HEK293T (cell line): ENCODE data around the gene ATAD3A.
"Not testable (repeated sequence)": the region's sequence is repeated elsewhere in the genome, so short reads cannot be mapped to it uniquely, and the experiment has no call there.

Source experiments
- CTCF ChIA-PET: fragments of 350-600 bp; formaldehyde crosslinking; extraction: SDS; loops from one replicate; lab custom pipeline; 2021; ENCODE audit warnings: antibody characterized with exemption, inconsistent platforms; lab: Yijun Ruan, JAX
- POLR2A ChIA-PET: fragments of 350-600 bp; formaldehyde crosslinking; extraction: SDS; loops from one replicate; lab custom pipeline; 2020; ENCODE audit warnings: antibody characterized with exemption, inconsistent platforms; lab: Yijun Ruan, JAX
- DNase-seq: peaks from one replicate; pipeline ENCODE4 v3.0.0; 2012; ENCODE audit warnings: mixed read lengths; ENCODE audit errors: extremely low spot score
- ARNT ChIP-seq: fragments of 450-650 bp; IDR thresholded peaks from 2 replicates; pipeline ENCODE4 v1.6.1; 2017; ENCODE audit warnings: mild to moderate bottlenecking
- BHLHE40 ChIP-seq: fragments of 450-650 bp; IDR thresholded peaks from 2 replicates; pipeline ENCODE4 v1.6.1; 2016; ENCODE audit warnings: mild to moderate bottlenecking, moderate library complexity, borderline replicate concordance
- CTBP1 ChIP-seq: fragments of 450-650 bp; IDR thresholded peaks from 2 replicates; pipeline ENCODE4 v1.6.1; 2016; ENCODE audit warnings: borderline replicate concordance
- ELF4 ChIP-seq: fragments of 450-650 bp; IDR thresholded peaks from 2 replicates; pipeline ENCODE4 v1.6.1; 2017; ENCODE audit warnings: antibody characterized with exemption
- FOXA1 ChIP-seq: fragments of 450-650 bp; IDR thresholded peaks from 2 replicates; pipeline ENCODE4 v1.6.1; 2016; ENCODE audit warnings: mild to moderate bottlenecking
- FOXK2 ChIP-seq: fragments of 450-650 bp; IDR thresholded peaks from 2 replicates; pipeline ENCODE4 v1.6.1; 2016; ENCODE audit warnings: mild to moderate bottlenecking
- FOXM1 ChIP-seq: fragments of 450-650 bp; IDR thresholded peaks from 2 replicates; pipeline ENCODE4 v1.6.1; 2017; ENCODE audit warnings: mild to moderate bottlenecking, borderline replicate concordance
- HDGF ChIP-seq: fragments of 450-650 bp; IDR thresholded peaks from 2 replicates; pipeline ENCODE4 v1.6.1; 2017; ENCODE audit warnings: antibody characterized with exemption, borderline replicate concordance
- L3MBTL2 ChIP-seq: fragments of 450-650 bp; conservative IDR thresholded peaks from 2 replicates; pipeline ENCODE4 v1.6.1; 2016; ENCODE audit warnings: mild to moderate bottlenecking
- LEF1 ChIP-seq: fragments of 450-650 bp; IDR thresholded peaks from 2 replicates; pipeline ENCODE4 v1.6.1; 2017; ENCODE audit warnings: mild to moderate bottlenecking, borderline replicate concordance
- NFRKB ChIP-seq: fragments of 450-650 bp; IDR thresholded peaks from 2 replicates; pipeline ENCODE4 v1.6.1; 2016; ENCODE audit warnings: mild to moderate bottlenecking, moderate library complexity
- SP1 ChIP-seq: fragments of 450-650 bp; IDR thresholded peaks from 2 replicates; pipeline ENCODE4 v1.6.1; 2017
- SUZ12 ChIP-seq: fragments of 450-650 bp; IDR thresholded peaks from 2 replicates; pipeline ENCODE4 v1.6.1; 2016; ENCODE audit warnings: mild to moderate bottlenecking
- TARDBP ChIP-seq: fragments of 450-650 bp; IDR thresholded peaks from 2 replicates; pipeline ENCODE4 v1.6.1; 2016
- ZNF384 ChIP-seq: fragments of 450-650 bp; IDR thresholded peaks from 2 replicates; pipeline ENCODE4 v1.6.1; 2016
- TF ChIP-seq, protein P1 (sequence below): fragments of 450-650 bp; IDR thresholded peaks from 2 replicates; pipeline ENCODE4 v1.6.1; 2016

The ATAD3A gene

DNA sequence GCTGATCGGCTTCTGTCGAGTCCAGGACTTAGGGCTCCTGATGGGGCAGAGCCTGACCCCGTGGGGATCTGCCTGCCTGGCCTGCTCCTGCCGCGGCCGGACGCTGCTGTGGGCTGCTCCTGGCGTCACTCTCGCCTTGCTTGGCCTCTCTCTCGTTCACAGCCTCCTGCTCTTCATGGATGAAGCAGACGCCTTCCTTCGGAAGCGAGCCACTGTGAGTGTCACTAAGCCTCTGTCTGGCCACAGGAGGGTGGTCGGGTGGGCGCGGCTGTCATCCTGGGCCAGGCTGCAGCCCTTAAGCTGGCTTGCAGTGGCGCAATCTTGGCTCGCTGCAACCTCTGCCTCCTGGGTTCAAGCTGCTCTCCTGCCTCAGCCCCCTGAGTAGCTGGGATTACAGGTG is 24.3 kb upstream of the ATAD3A start:
- no peak for DNase-seq
- CTCF ChIA-PET = no interaction called here
- POLR2A ChIA-PET = no interaction called here
- TF ChIP-seq ZNF384 = no peak
- TF ChIP-seq FOXM1 = no peak
- TF ChIP-seq NFRKB = no peak
- TF ChIP-seq LEF1 = no peak

- POLR2A ChIA-PET = no interaction called here
- no peak for TF ChIP-seq FOXA1
- TF ChIP-seq, protein P1, sequence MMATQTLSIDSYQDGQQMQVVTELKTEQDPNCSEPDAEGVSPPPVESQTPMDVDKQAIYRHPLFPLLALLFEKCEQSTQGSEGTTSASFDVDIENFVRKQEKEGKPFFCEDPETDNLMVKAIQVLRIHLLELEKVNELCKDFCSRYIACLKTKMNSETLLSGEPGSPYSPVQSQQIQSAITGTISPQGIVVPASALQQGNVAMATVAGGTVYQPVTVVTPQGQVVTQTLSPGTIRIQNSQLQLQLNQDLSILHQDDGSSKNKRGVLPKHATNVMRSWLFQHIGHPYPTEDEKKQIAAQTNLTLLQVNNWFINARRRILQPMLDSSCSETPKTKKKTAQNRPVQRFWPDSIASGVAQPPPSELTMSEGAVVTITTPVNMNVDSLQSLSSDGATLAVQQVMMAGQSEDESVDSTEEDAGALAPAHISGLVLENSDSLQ = no peak
- no peak for TF ChIP-seq TARDBP
- no peak for TF ChIP-seq ZNF384
- TF ChIP-seq NFRKB = no peak
- TF ChIP-seq HDGF = no peak
- TF ChIP-seq LEF1 = no peak
- no peak for TF ChIP-seq ELF4
- CTCF ChIA-PET = no interaction called here
- no peak for DNase-seq
These were observed 22.7 kb upstream of the ATAD3A start for GRCh38 chr1:1489231-1489630.

- TF ChIP-seq FOXK2 = no peak
- TF ChIP-seq FOXM1 = no peak
- TF ChIP-seq LEF1 = no peak
- TF ChIP-seq FOXA1 = no peak
- TF ChIP-seq BHLHE40 = no peak
- no peak for TF ChIP-seq L3MBTL2
- TF ChIP-seq SUZ12 = no peak
- no peak for TF ChIP-seq NFRKB
- ChIA-PET POLR2A (no interaction called here), CTCF (no interaction called here)
- DNase-seq = no peak
These were observed 22.1 kb upstream of the ATAD3A start for GRCh38 chr1:1489861-1490260.

DNA sequence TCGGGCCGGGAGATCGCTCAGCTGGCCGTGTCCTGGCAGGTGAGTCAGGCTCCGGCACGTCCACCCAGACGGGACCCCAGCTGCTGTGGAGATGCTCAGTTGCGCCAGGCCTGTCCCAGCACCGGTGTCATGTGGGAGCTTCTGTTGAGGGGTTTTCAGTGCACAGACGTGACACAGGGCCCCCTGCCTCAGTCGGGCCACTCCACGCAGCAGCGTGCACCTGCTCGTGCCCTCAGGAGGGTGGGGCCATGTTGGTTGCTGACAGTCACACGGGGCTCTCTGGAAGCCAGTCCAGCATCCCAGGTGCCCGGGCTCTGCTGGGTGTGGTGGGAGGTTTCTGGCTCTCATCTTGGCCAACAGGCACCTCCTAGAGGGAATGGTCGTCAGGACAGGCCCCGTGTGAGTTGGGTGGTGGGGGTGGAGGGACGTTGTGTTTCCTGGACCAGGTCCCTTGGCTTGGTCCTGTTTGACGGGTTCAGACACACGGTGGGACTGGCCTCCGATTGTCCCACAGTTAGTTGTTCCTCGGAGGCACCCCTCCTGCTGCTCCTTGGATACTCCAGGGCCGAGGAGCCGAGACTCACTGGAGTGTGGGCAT is 21.2 kb upstream of the ATAD3A start:
- CTCF ChIA-PET = no interaction called here
- POLR2A ChIA-PET = no interaction called here
- TF ChIP-seq TARDBP = no peak
- no peak for TF ChIP-seq LEF1
- TF ChIP-seq SP1 = no peak
- TF ChIP-seq FOXK2 = no peak
- TF ChIP-seq CTBP1 = no peak
- no peak for TF ChIP-seq FOXA1
- TF ChIP-seq SUZ12 = no peak
- TF ChIP-seq ELF4 = no peak
- TF ChIP-seq L3MBTL2 = no peak
- TF ChIP-seq BHLHE40 = no peak
- no peak for TF ChIP-seq HDGF
- TF ChIP-seq, protein P1 = no peak
- TF ChIP-seq ZNF384 = no peak
- no peak for TF ChIP-seq NFRKB
- no peak for TF ChIP-seq ARNT
- no peak for TF ChIP-seq FOXM1
- no peak for DNase-seq

DNA sequence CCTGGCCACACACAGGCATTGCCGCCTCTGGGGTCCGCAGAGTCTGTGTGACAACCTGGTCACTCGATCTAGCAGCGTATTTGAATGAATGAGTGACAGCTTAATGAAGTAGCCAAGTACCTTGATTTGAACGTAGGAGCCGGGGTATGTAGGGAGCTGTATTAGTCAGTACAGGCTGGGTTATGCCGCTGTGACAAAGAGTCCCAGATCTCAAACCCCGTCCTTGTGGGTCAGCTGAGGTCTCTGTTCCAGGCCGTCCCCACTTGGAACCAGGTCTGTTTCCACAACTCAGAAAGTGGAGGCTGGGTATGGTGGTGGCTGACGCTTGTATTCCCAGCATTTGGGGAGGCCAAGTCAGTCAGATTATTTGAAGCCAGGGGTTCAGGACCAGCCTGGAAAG is 20.4 kb upstream of the ATAD3A start:
- no peak for DNase-seq
- POLR2A ChIA-PET = no interaction called here
- TF ChIP-seq CTBP1 (no peak), BHLHE40 (no peak), FOXA1 (no peak), LEF1 (no peak), L3MBTL2 (no peak), TARDBP (no peak), ARNT (no peak), FOXK2 (no peak), ELF4 (no peak), NFRKB (no peak), SP1 (no peak), ZNF384 (no peak), HDGF (no peak), FOXM1 (no peak), SUZ12 (no peak)
- TF ChIP-seq, protein P1 = no peak
- CTCF ChIA-PET = no interaction called here

GRCh38 chr1:1494311-1494710 is 17.7 kb upstream of the ATAD3A start:
- POLR2A ChIA-PET, DNase-seq, CTCF ChIA-PET: not testable (repeated sequence)

GRCh38 chr1:1495461-1495975 is 16.4 kb upstream of the ATAD3A start:
- POLR2A ChIA-PET, CTCF ChIA-PET, DNase-seq: not testable (repeated sequence)
